HG02884 (cell line): ENCODE measurements around the gene FPGS.
A peak's percentile ranks its signal among the peaks of the same experiment; 100 is the strongest.
"Not testable (repeated sequence)": the region's sequence is repeated elsewhere in the genome, so short reads cannot be mapped to it uniquely, and the experiment has no call there.

Experiments used
- ATAC-seq: cut with Tn5 transposase; IDR thresholded peaks from one replicate; pipeline ENCODE4 v1.9.1; 2021; ENCODE audit warnings: mild to moderate bottlenecking, moderate library complexity; ENCODE audit not compliant: unreplicated experiment

The FPGS gene

DNA sequence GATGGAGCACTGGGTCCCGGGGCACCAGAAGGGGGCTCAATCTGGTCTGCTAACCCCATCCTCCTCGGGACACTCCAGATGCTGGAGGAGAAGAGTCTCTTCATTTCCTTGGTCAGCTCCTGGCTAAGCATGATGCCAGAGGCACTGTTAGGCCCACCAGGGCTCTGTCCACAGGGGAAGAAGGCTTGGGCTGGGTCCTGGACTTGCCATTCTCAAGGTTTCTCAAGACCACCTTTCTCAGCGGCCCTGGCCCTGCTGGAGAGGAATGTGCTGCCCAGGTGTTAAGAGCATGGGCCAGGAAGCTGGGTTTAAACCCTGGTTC is 32.1 kb upstream of the FPGS start:
- no peak for ATAC-seq

DNA sequence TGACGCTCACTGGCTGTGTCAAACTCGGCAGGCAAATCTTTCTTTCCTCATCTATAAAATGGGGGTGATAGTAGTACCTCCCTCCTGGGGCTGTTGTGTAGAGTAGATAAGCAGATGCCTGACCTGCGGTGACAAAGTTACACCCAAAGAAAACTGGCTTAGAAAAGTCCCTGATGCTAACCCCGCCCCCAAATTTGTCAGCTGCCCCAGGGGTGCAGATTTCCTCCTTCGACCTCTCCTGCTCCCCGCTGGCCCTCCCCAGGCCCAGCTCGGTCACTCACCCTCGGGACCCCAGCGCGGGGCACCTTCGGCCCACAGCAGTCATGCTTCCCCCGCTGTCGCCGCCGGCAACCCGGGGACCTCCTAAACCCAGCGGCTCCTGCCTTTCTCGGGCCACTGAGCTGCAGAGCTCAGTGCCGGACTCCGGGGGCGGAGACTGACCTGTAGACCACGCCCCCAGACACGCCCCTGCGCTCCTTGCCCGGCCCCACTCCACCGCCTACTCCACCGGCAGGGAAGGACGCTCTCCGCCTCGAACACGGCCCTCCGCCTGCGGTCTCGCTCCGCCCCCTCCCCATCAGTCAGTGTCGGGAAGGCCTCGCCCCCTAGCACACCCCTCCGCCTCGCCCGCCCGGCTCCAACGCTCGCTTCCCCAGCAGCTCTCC is 31.6 kb upstream of the FPGS start:
- ATAC-seq, result peak; percentile 77

DNA sequence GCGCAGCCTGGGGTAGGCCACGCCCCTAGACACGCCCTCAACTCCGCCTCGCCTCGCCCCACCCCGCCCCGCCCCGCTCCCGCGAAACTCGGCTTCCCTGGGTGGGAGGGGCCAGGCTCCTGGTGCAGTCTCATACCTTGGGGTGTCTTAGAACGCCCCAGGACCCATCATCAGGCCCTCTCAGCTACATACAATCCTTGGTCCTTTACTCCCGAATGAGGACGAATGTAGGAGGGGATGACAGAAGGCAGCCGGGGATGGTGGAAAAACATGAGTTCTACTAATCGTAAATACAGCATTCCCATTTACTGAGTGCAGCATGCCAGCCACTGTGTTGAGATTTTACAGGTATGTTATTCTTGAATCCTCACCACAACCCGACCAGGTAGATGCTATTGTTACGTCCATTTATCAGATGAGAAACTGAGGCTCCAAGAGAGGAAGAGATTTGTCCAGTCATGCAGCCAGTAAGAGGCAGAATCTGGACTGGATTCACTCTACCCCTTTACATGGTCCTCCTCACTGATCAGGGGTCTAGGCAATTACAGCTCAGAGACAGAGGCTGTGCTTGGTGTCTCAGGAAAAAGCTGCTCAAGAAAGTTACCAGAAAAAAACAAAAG is 31.0 kb upstream of the FPGS start:
- ATAC-seq, result no peak

DNA sequence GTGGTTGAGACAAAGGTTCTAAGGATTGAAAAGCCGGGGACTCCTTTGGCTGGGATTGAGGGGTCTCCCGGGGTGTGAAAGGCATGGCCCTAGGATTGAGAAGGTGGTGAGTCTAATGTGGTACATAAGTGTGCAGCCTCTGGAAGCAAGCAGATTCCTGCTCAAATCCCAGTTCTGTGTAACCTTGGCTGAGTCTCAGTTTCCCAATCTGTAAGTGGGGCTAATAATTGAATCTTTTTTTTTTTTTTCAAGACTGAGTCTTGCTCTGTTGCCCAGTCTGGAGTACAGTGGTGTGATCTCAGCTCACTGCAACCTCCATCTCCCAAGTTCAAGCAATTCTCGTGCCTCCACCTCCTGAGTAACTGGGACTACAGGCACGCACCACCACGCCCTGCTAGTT is 30.1 kb upstream of the FPGS start:
- ATAC-seq, result no peak

DNA sequence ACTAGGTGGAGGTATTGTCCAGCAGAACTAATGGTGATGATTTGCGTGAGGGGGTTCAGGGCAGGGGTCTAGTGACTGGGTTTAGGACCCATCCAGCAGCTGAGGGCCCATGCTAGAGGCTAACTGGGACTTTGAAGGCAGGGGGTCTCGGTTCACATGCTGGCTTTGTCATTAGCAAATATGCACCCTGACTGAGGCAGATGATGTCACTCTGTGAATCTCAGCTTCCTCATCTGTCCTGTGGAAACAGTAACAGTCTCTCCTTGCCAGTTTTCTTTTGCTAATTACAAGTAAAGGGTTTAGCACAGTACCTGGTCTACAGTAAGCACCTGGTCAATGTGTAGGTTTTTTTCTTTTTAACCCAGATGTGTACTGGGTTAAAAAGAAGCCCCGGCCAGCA is 29.4 kb upstream of the FPGS start:
- no peak for ATAC-seq

DNA sequence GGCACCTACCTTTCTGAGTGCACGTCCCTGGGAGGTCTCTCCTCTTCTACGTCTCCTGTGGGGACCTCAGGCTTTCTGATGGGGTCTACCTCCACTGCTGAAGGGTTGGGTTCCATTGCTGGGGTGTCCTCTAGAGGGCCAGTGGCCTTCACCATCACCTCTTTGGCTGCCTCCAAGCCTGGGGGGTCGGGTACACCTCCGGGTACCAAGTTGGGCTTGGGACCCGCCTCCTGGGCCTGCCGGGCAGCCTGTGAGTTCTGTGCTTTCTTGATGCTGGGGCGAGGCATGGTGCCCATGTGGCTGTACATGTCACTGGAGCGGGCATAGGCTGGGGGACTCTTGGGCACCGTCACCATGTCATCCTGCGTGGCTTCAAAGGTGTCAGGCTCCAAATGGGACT is 28.7 kb upstream of the FPGS start:
- no peak for ATAC-seq

DNA sequence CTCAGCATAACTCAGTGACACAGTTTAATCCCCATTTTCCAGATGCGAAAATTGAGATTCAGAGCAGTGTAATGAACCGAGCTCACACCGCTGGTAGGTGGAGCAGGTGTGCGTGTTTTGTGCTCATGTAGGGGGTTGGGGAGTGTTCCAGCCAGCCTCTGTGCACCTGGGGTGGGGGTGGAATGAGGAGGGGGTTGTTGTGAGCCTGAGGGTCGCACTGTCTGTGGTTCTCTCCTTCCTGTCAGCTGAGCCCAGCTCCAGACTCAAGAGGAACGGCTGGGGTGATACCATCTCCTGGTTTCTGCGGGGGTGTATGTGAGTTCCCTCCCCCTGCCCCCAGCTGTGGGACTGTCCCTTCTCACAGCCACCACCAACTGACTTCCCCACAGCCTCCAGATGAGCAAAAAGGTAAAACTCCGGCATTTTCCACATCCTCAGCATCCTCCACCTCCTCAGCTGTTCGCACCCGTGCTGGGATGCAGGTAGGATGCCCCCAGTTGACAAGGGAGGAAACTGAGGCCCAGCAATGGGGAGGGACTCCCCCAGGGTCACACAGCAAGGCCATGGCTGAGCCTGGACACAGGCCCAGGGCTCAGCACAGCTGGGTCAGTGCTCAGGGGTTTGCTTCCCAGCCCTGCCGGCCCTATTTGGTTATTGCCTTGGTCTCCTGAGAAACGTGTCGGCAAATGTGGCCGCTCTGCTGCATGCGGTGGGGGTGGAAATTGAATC is 26.3 kb upstream of the FPGS start:
- ATAC-seq, result no peak

DNA sequence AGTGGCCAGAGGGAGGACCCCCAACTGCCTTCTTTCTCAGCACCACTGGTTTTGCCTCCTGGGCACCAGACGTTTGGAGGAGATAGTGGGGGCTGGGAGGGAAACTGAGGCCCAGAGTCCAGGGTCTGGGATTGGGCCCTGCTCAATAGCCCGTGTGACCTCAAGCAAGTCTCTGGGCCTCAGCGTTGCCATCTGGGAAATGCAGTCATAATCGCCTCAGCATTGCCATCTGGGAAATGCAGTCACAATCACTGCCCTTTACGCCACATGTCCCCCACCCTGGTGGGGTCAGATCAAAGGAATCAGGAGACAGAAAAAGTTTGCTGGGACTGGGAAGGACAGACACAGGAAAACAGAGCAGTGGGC is 25.8 kb upstream of the FPGS start:
- ATAC-seq, result no peak

DNA sequence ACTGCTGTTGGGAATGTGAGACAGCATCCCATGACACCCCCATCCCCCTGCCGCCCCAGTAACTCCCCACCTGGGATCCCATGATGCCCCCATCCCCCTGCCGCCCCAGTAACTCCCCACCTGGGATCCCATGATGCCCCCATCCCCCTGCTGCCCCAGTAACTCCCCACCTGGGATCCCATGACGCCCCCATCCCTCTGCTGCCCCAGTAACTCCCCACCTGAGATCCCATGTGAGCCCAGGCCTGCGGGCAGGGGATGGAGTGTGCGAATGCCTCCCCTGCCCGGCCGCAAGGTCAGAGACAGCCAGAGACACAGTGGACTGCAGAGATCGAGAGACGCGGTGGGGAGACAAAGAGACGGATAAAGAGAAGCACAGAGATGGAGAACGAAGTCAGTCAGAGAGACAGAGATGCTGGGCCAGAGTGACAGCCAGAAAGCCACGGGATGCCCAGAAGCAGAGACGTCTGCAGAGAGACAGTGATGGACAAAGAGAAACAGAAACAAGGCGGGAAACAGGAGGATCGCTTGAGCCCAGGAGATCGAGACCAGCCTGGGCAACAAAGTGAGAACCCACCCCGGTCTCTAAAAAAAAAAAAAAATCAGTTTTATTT is 25.2 kb upstream of the FPGS start:
- ATAC-seq, result no peak

DNA sequence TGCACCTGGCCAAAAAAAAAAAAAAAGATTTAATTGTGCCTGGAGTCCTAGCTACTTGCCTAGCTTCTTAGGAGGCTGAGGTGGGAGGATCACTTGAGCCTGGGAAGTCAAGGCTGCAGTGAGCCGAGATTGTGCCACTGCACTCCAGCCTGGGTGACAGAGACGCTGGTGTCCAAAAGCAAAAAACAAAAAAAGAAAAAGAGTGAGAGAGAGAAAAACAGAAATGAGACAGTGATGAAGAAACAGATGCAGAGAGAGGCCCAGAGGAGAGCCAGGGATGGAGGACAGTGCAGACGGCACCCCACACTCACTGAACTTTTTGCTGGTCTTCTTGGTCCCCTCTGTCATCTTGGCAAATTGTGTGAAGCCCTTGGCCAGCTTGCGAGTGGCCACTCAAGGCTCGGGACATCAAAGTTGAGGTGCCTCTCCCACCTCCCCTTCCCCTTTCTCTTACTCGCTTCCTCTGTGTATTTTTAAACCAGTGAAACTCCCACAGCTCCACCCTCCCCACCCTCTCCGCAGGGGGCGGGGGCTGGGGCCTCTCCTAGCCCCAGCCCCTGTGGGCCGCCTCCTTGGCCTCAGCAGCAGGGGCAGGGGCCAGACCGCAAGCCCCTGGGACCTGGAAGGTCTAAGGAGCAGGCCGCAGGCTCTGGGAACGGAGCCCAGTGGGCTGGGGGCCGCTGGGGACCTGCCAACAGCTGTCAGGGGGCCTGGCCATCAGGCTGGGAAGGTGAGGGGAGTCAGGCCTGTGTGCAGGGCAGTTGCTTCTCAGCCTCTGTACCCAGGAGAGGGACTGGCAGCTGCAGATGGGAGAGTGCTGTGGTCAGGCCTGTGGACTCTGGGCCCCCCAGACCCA is 24.2 kb upstream of the FPGS start, which contains the start of gene SH2D3C:
Gene SH2D3C (minus strand): TSS at position 387 of the 856 bp plus-strand sequence. CDS start 39 bp downstream, at position 348.
- no peak for ATAC-seq

DNA sequence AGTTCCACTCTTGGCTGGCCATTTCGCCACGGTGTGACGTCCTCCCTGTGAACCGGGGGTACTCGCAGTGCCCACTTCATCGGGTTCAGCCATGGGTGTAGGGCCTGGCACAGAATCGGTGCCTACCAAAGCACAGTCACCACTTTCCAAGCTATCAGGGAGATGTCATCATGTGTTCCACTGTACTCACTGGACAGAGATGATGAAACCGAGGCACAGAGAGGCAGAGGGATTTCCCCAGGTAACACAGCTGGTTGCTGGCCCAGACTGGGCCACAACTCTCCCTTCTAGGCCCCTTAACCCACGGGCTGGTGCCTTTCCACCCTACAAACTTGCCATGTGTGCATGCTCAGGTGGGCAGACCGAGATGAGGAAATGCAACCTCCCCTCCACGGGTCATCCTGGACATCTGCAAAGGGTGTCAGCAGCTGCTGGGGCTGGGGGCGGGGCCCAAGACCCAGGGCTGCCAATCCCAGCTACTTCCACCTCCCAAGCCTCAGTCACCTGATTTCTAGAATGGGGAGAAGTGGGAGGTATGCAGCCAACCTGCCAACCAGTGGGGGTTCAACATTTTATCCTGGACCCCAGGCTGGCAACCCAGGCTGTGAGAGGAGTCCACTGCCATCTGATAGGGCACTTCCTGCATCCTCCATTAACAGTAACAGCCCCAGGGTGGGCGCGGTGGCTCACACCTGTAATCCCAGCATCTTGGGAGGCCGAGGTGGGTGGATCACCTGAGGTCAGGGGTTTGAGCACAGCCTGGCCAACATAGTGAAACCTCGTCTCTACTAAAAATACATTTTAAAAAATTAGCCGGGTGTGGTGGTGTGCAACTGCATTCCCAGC is 23.3 kb upstream of the FPGS start:
- peak; percentile 36 for ATAC-seq

DNA sequence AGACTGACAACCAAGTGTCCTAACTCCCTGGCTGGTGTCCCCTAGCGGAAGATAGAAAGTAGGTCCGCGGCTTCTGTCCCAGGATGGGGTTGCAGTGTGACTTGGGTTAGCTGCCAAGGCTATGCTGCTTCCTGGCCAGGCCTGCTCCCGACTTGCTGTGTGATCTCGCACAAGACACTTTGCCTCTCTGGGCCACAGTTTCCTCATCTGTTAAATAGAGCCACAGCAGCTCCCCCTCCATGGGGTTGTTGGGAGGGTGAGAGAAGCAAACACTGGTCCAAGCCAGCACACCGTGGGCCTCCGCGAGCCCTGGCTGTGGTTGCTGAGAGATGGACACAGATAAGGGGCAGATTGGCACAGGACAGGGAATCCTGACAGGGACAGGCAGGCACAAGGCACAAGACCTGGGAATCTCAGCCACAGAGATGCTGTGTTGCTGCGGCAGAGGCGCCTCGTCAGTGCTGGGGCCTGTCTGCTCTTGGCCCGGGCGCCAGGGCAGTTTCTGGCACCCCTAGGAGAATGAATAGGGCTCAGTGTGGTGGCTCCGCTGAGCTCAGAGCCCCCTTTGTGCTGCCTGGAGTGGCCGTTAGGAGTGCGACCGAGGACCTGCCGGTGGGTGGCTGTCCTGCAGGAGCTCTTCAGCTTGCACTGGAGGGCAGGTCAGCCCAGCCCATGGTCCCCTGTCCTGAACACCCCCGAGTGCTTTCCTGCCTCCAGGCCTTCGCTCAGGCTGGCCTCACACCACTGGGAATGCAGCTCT is 22.4 kb upstream of the FPGS start:
- ATAC-seq, result no peak

DNA sequence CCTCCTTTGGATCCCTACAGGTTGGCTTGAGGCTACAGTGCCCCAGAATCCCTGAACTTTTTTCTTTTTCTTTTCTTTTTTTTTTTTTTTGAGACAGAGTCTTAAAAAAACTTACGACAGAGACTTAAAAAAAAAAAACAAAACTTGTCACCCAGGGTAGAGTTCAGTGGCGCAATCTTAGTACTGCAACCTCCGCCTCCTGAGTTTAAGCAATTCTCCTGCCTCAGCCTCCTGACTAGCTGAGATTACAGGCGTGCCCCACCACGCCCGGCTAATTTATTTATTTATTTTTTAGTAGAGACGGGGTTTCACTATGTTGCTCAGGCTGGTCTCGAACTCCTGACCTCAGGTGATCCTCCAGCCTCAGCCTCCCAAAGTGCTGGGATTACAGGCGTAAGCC is 21.8 kb upstream of the FPGS start:
- ATAC-seq, result not testable (repeated sequence)

DNA sequence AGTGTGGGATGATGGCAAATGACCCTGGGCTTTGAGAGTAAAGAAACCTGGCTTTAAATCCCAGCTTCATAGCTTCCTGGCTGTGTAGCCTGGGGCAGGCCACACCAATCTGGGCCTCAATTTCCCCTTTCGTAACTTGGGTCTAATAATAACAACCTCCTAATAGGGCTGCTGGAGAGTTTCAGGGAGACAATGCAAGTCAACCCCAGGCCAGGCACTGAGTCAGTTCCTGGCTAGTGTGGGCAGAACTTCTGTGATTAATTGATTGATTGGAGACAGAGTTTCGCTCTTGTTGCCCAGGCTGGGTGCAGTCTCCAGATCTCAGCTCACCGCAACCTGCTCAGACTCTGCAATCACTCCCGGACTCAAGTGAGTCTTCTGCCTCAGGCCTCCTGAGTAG is 20.9 kb upstream of the FPGS start:
- ATAC-seq, result no peak

DNA sequence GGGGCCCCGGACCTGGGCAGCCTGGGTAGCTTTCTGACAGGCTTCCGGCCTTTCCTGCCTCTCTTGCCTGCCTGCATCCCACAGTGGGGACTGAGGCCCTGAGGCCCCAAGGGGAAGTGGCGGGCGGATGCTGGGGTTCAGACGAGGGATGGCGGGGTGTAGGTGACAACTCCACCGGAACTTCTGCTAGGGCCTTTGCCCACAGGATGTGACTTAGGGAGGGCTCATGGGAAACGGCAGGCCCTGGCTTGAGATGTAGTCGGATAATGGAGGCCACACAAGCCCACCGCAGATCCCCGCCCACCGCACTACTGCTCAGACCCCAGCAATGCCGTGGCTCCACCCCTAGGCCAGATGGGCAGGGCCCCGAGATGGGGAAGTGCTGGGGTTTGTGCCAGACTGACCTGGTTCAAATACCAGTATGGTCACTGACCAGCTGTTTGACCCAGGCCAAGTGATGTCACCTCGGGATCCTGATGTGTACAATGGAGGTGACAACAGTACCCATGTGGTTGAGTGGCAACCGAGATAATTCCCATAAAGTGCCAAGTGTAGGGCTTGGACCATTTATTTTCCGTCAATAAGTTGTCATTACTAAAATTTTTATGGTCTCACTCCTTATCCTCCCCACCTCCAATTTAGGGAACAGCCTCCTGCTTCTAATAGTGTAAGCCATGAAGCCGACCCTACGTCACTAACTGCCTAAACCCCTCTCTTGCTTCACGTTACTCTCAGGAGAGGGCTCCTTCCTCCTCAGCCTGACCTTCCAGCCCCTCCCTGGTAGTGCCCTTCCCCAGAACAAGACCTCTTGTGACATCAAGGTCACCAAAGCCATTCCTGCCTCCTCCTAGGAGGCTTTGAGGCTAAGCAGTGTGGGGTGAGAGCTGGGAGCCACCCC is 19.3 kb upstream of the FPGS start:
- no peak for ATAC-seq

DNA sequence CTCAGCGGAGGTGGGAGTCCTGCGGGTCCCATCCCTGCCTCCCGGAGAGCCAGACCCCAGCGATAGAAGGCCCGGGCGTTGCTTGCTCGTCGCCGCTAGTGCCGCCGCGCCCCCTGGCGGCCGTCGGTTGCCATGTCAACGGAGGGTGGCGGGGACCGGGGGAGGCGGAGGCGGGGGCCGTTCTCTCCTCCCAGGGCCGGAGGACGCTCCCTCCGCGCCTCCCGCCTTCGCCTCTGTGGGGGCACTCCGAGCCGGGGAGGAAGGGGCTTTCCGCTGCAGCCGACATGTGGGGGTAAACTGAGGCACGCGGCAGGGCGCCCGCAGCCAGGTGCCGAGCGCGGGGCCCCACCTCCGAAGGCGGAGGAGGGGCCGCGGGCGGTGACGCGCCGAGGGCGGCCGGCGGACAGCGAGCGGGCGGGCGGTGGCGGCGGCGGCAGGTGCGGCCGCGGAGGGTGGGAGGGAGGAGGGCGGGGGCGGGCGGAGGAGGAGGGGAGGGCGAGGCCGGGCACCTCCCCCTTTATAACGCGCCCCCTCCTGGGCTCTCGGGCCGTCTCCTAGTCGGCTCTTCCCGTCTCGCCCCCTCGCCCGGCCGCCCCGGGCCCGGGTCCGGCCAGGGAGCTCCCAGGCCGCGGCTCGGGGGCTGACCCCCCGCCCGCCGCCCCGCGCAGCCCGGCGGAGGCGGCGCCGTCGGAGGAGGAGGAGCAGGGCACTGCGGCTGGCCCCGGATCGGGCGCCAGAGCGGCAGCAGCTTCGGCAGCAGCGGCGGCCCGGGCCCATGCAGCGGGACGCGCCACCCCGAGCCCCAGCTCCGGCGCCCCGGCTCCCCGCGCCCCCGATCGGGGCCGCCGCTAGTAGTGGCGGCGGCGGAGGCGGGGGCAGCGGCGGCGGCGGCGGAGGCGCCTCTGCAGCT is 17.4 kb upstream of the FPGS start:
- ATAC-seq, result peak; percentile 40
